Retinal pigment epithelial cell (primary cell): ENCODE data around the gene RNASEH1.
A peak's percentile ranks its signal among the peaks of the same experiment; 100 is the strongest.

Experiments
- DNase-seq: peaks from one replicate; pipeline ENCODE4 v3.0.0-alpha.2; 2010; ENCODE audit warnings: low read depth
- H3K4me3 ChIP-seq: 2 replicates; pipeline ENCODE4 v1.5.1; 2011; ENCODE audit warnings: mild to moderate bottlenecking, low read length, control low read depth, moderate library complexity
- CTCF ChIP-seq: conservative IDR thresholded peaks from 2 replicates; pipeline ENCODE4 v1.5.1; 2011; ENCODE audit warnings: low read depth, low read length, control low read depth, inconsistent platforms

The RNASEH1 gene

GRCh38 chr2:3523551-3524041 is 34.5 kb downstream of the RNASEH1 start:
- no peak for DNase-seq
- H3K4me3 ChIP-seq: no peak overlapping the region
- TF ChIP-seq CTCF: no peak

DNA sequence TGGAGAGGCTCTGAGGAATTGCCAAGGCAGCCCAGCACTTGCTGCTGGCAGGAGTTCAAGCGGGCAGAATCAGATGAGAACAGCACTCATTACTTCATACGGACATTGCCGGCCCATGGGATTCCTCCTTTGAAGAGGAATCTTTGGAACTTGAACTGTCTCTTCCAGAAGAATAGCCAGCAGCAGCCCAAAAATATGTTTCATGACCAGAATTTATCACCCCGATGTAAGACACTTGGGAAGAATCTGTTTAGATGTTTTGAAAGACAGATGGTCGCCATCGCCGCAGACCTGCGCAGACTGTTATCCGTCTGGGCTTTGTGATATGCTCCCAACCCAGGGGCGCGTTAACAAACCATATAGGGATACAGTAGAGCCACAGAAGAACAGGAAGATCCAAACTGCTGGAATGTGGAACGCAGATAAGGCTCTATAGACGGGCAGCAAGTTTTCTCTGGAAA is 35.1 kb downstream of the RNASEH1 start:
- no peak for TF ChIP-seq CTCF
- no peak overlapping the region for H3K4me3 ChIP-seq

GRCh38 chr2:3520591-3520990 is 37.5 kb downstream of the RNASEH1 start:
- TF ChIP-seq CTCF: no peak
- DNase-seq: no peak
- no peak overlapping the region for H3K4me3 ChIP-seq

More for the DNA sequence above, 35.1 kb downstream of the RNASEH1 start:
- no peak for DNase-seq

GRCh38 chr2:3519255-3520205 is 38.6 kb downstream of the RNASEH1 start, which contains the start of gene ADI1:
Gene ADI1 (minus strand): TSS chr2:3519531. CDS start chr2:3519487, 44 bp downstream.
- H3K4me3 ChIP-seq: peak within 1 kb of the TSS; percentile 85
- no peak for TF ChIP-seq CTCF
- no peak for DNase-seq

DNA sequence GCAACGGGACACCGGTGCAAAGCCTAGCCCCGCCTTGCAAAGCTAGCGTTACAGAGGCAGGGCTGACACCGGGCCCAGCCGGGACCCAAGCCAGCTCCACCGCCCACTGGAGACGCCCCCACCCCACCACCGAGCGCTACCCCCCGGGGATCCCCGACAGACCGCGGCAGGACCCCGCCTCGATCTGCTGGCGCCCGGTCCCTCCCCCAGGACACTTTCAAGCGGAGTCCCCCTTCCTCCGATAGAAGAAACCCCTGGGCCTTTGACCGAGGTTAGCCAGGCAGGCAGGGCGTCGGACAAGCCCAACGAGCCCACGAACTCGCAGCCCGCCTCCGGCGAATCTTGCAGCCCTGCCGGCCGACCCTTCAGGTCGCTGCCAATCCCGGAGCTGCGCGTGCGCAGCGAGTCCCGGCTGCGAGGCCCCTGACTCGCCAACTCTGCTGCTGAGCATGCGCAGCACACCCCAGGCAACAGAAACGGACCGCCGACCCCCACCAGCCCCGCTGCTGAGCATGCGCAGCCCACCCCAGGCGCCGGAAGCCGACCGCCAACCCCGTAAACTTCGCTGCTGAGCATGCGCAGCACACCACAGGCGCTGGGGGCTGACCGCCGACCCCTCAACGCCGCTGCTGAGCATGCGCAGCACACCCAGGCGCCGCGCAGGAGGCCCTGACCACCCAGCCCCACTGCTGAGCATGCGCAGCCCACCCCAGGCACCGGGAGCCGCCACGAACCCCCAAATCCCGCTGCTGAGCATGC is 39.5 kb downstream of the RNASEH1 start:
- no peak for TF ChIP-seq CTCF
- peak; percentile 78 for DNase-seq
- peak overlapping the region; percentile 85 for H3K4me3 ChIP-seq

- DNase-seq: no peak
- H3K4me3 ChIP-seq: peak overlapping the region; percentile 85
- TF ChIP-seq CTCF: no peak
Observed at GRCh38 chr2:3517948-3518495, 40.1 kb downstream of the RNASEH1 start.
